Glomerular visceral epithelial cell (primary cell): ENCODE data around the gene TCN1.
"Not testable (repeated sequence)": the region's sequence is repeated elsewhere in the genome, so short reads cannot be mapped to it uniquely, and the experiment has no call there.

Source experiments
- DNase-seq: peaks from one replicate; pipeline ENCODE4 v3.0.0-alpha.2; 2016; ENCODE audit errors: extremely low spot score

The TCN1 gene

DNA sequence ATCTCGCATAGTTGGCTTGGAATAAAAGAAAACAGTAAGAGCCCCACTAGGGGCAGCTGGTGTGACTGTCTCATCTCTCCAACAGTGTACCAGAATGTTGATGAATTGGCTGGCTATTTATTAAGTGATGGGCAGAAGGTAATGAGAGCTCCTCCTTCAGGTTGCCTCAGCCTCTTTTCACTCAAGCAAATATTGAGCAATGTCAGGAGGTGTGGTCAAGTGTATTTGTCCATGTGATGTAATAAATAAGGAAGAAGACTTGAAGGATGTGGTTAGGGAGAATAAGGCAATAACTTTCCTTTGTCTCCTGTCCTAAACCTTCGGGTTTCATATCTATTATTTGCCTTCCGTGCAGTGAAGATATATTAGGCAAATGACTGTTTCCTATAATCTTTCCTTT is at the start of gene TCN1:
TCN1 (minus strand) TSS at position 91 of the 400 bp plus-strand sequence; CDS start at position 74, 17 bp downstream.
- DNase-seq = no peak

DNA sequence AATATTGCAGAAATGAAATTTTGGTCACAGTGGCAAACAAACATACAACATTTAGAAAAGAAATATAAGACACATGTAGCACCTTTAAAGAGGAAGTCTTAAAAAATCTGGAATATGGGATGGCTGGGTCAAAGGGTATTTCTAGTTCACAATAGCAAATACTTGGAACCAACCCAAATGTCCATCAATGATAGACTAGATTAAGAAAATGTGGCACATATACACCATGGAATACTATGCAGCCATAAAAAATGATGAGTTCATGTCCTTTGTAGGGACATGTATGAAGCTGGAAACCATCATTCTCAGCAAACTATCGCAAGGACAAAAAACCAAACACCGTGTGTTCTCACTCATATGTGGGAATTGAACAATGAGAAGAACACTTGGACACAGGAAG is 37.3 kb upstream of the TCN1 start:
- not testable (repeated sequence) for DNase-seq

DNA sequence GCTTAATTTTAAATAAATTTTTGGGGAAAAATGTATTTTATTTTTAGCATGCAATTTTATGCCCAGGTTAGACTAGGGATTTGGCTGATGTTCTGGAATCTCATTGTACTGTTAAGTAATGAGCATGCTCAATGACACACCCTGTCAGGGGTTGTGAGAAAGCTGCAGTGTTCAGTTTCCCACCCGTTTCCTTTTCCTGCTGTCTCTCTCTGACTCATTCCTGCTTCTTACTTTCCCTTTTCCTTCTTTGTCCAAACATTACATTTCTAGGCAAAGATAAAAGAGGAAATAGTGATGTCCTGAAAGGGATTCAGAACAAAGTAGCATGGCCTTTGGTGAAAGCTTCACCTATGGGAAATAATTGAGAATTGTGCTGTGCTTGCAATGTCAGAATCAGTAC is 35.0 kb upstream of the TCN1 start:
- DNase-seq = peak; percentile 27

GRCh38 chr11:59900366-59901126 is 34.3 kb upstream of the TCN1 start:
- no peak for DNase-seq

DNA sequence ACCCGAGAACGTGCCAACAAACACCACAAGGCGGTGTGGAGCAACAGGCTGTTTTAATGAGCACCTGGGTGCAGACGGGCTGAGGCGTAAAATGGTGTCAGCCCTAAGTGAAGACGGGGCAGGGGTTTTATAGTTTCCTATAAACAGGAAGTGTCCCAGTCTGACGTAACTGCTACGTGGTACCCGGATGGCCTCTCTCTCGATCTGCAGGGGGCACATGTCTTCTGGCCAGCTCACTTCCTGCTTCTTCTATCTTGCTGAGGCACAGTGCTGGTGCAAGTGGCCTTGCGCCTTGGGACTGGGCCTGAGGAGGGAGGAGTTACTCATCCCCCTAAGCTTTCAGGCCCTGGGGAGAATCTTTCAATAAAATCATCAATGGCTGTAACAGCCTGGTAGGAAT is 33.2 kb upstream of the TCN1 start:
- DNase-seq = no peak

DNA sequence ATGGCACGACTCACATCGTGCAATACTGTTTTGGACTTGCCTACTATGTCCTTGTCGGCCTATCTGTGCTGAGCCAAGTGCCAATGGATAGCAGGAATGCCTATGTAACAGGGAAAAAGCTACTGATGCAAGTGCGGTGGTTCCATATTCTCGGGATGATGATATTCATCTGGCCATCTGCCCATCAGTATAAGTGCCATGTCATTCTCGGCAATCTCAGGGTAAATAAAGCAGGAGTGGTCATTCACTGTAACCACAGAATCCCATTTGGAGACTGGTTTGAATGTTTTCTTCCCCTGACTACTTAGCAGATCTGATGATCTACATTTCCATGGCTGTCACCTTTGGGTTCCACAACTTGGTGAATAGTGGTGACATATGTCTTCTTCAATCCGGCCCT is 32.4 kb upstream of the TCN1 start:
- no peak for DNase-seq

DNA sequence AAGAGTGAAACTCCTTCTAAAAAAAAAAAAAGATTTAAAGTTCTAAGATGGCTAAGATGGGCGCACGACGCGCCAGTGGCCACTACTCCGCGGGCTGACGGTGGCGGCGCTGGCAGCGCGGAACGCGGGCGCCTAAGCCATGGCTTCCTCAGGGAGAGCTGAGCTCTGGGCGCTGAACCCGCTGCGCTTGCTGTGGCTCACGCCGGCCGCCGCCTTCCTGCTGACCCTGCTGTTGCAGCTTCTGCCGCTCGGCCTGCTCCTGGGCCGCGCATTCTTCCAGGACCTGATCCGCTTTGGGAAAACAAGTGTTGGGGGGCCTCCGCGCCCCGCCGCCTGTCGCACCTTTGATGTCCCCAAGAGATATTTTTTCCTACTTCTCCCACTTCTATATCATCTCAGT is 31.8 kb upstream of the TCN1 start:
- DNase-seq = no peak

DNA sequence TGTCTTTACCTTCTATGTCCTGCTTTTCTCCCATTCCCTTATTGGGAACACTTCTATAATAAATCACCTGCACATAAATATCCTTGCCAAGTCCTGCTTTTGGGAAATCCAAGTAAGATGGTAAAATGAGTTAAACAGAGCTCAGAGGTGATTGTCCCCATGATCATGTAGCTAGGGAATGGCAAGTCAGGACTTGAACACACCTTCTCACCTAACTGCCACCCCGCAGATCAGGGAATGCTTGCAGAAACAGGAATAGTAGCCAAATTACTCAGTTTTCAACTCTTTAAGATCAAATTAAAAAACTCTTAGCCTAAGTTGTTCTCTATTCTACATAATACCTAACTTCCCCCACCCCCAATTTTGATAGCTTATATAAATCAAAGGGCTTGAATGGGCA is 28.3 kb upstream of the TCN1 start:
- DNase-seq = no peak

GRCh38 chr11:59891781-59892181 is 25.5 kb upstream of the TCN1 start:
- DNase-seq = no peak

GRCh38 chr11:59887156-59887555 is 20.9 kb upstream of the TCN1 start:
- DNase-seq = not testable (repeated sequence)

- DNase-seq = no peak
These were observed 17.3 kb upstream of the TCN1 start for GRCh38 chr11:59883597-59883996.

- DNase-seq = no peak
These were observed 13.3 kb upstream of the TCN1 start for GRCh38 chr11:59879567-59879966.

GRCh38 chr11:59878575-59878974 is 12.3 kb upstream of the TCN1 start, which contains the start of gene OOSP3:
OOSP3 (plus strand) TSS chr11:59878782; CDS start chr11:59878809, 27 bp downstream.
- DNase-seq = no peak

- no peak for DNase-seq
These were observed 11.5 kb upstream of the TCN1 start for GRCh38 chr11:59877784-59878183.

DNA sequence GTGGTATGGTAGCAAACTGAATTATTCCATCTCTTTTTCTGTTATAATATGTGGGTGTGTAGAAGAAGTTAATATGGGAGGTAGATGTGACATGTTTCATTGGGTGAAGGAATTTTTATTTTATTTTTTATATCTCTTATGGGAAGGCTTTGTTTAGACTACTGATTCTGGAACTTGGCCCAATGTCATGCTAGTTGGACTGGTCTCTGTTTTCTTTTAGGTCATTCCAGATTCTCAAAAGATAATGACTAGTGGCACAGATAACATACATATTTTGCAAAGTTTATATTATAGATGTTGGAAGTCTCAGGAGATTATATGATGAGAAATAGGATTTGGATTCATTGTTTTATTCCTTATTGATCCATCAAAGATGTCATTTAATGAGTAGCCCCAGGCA is 11.0 kb upstream of the TCN1 start:
- no peak for DNase-seq

- DNase-seq = no peak
These were observed 9.7 kb upstream of the TCN1 start for GRCh38 chr11:59875856-59876519.

- no peak for DNase-seq
These were observed 5.8 kb upstream of the TCN1 start for GRCh38 chr11:59872076-59872475.

DNA sequence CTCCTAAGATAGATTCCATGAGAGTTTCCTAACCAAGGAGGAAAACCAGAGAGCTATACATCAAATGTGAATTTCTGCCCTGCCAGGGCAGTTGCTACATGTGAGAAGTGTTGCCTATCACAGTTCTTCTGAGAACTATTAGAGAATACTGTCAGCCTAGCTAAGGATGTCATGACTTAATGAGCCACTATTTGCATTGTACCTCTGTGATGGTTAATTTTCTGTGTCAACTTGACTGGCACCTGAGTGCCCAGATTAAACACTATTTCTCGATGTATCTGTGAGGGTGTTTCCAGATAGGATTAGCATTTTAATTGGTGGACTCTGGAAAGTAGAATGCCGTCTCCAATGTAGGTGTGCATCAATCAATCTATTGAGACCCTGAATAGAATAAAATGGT is 1.7 kb upstream of the TCN1 start:
- no peak for DNase-seq

GRCh38 chr11:59866836-59867235 is 549 bp upstream of the TCN1 start:
- no peak for DNase-seq

- DNase-seq = no peak
These were observed 1.3 kb downstream of the TCN1 start for GRCh38 chr11:59865031-59865430.

DNA sequence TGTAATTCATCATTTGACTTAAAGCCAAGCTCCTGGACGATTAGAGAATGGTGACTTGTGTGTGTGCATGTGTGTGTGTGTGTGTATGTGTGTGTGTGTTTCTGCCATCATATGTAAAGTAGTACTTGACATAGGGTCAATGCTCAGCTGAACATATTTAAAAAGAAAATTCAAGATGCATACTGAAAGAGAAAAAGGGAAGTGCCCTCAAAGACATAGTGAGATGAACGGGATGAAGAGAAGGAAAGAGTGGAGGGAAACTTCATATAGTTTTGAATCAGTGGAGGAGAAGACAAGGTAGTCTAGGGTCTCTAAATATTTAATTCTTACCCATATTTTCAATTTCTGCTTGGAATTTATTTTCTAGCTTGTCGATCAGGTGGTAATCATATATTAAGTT is 4.0 kb downstream of the TCN1 start:
- DNase-seq = no peak

DNA sequence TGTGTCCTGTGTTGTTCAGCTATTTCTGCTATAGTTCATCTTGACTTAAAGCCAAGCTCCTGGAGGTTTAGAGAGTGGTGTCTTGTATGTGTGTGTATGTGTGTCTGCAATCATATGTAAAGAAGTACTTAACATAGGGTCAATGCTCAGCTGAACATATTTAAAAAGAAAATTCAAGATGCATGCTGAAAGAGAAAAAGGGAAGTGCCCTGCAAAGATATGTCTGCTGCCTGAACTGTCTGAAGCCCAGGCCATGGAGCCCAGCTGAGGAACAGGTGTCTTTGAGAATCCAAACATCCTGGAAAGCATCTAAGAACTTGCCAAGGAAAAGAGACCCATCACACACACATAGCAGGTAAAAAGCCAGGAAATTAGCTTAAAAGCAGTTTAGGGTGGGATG is 6.6 kb downstream of the TCN1 start:
- no peak for DNase-seq
